HEK293T (cell line): ENCODE measurements around the gene LAMC2.

ENCODE experiments used
- CTCF ChIA-PET: fragments of 350-600 bp; formaldehyde crosslinking; extraction: SDS; loops from one replicate; lab custom pipeline; 2021; ENCODE audit warnings: antibody characterized with exemption, inconsistent platforms; lab: Yijun Ruan, JAX
- POLR2A ChIA-PET: fragments of 350-600 bp; formaldehyde crosslinking; extraction: SDS; loops from one replicate; lab custom pipeline; 2020; ENCODE audit warnings: antibody characterized with exemption, inconsistent platforms; lab: Yijun Ruan, JAX
- DNase-seq: peaks from one replicate; pipeline ENCODE4 v3.0.0; 2012; ENCODE audit warnings: mixed read lengths; ENCODE audit errors: extremely low spot score
- ARNT ChIP-seq: fragments of 450-650 bp; IDR thresholded peaks from 2 replicates; pipeline ENCODE4 v1.6.1; 2017; ENCODE audit warnings: mild to moderate bottlenecking
- BHLHE40 ChIP-seq: fragments of 450-650 bp; IDR thresholded peaks from 2 replicates; pipeline ENCODE4 v1.6.1; 2016; ENCODE audit warnings: mild to moderate bottlenecking, moderate library complexity, borderline replicate concordance
- CTBP1 ChIP-seq: fragments of 450-650 bp; IDR thresholded peaks from 2 replicates; pipeline ENCODE4 v1.6.1; 2016; ENCODE audit warnings: borderline replicate concordance
- ELF4 ChIP-seq: fragments of 450-650 bp; IDR thresholded peaks from 2 replicates; pipeline ENCODE4 v1.6.1; 2017; ENCODE audit warnings: antibody characterized with exemption
- FOXA1 ChIP-seq: fragments of 450-650 bp; IDR thresholded peaks from 2 replicates; pipeline ENCODE4 v1.6.1; 2016; ENCODE audit warnings: mild to moderate bottlenecking
- FOXK2 ChIP-seq: fragments of 450-650 bp; IDR thresholded peaks from 2 replicates; pipeline ENCODE4 v1.6.1; 2016; ENCODE audit warnings: mild to moderate bottlenecking
- FOXM1 ChIP-seq: fragments of 450-650 bp; IDR thresholded peaks from 2 replicates; pipeline ENCODE4 v1.6.1; 2017; ENCODE audit warnings: mild to moderate bottlenecking, borderline replicate concordance
- HDGF ChIP-seq: fragments of 450-650 bp; IDR thresholded peaks from 2 replicates; pipeline ENCODE4 v1.6.1; 2017; ENCODE audit warnings: antibody characterized with exemption, borderline replicate concordance
- L3MBTL2 ChIP-seq: fragments of 450-650 bp; conservative IDR thresholded peaks from 2 replicates; pipeline ENCODE4 v1.6.1; 2016; ENCODE audit warnings: mild to moderate bottlenecking
- LEF1 ChIP-seq: fragments of 450-650 bp; IDR thresholded peaks from 2 replicates; pipeline ENCODE4 v1.6.1; 2017; ENCODE audit warnings: mild to moderate bottlenecking, borderline replicate concordance
- NFRKB ChIP-seq: fragments of 450-650 bp; IDR thresholded peaks from 2 replicates; pipeline ENCODE4 v1.6.1; 2016; ENCODE audit warnings: mild to moderate bottlenecking, moderate library complexity
- SP1 ChIP-seq: fragments of 450-650 bp; IDR thresholded peaks from 2 replicates; pipeline ENCODE4 v1.6.1; 2017
- SUZ12 ChIP-seq: fragments of 450-650 bp; IDR thresholded peaks from 2 replicates; pipeline ENCODE4 v1.6.1; 2016; ENCODE audit warnings: mild to moderate bottlenecking
- TARDBP ChIP-seq: fragments of 450-650 bp; IDR thresholded peaks from 2 replicates; pipeline ENCODE4 v1.6.1; 2016
- ZNF384 ChIP-seq: fragments of 450-650 bp; IDR thresholded peaks from 2 replicates; pipeline ENCODE4 v1.6.1; 2016
- TF ChIP-seq, protein P1 (sequence below): fragments of 450-650 bp; IDR thresholded peaks from 2 replicates; pipeline ENCODE4 v1.6.1; 2016

LAMC2 gene

DNA sequence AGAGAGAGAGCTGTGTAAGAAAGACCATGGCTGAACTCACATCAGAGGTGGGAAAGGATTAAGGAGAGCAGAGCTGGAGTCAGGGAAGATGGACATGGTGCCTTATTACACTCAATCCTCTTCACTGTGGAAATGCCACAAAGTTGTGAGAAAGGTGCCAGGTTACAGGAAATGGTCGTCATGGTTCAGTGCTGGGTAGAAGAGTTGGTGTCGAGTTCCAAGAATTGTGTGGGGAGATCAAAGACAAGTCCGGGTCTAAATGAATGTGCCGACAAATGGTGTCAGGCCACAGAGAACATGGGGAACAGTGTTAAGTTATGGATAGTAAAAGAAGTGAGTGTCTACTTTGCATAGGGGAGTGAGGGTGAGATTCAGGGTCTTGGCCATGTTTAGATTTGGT lies 40.9 kb downstream of the LAMC2 start:
- TF ChIP-seq SP1 (no peak), HDGF (no peak), ZNF384 (no peak), FOXK2 (no peak), SUZ12 (no peak), TARDBP (no peak), ELF4 (no peak), ARNT (no peak), LEF1 (no peak), L3MBTL2 (no peak), FOXM1 (no peak), BHLHE40 (no peak), NFRKB (no peak), FOXA1 (no peak), CTBP1 (no peak)
- TF ChIP-seq, protein P1, sequence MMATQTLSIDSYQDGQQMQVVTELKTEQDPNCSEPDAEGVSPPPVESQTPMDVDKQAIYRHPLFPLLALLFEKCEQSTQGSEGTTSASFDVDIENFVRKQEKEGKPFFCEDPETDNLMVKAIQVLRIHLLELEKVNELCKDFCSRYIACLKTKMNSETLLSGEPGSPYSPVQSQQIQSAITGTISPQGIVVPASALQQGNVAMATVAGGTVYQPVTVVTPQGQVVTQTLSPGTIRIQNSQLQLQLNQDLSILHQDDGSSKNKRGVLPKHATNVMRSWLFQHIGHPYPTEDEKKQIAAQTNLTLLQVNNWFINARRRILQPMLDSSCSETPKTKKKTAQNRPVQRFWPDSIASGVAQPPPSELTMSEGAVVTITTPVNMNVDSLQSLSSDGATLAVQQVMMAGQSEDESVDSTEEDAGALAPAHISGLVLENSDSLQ, result no peak
- DNase-seq, result no peak
- CTCF ChIA-PET, result interaction anchor here (0.6 to 3.4 kb wide), 7 partner anchors 8 to 328 kb away, joined by 6 to 24 read pairs (median 8); no protein-coding TSS in a partner anchor
- POLR2A ChIA-PET, result interaction anchor here (3.8 kb wide), 1 partner anchor 8 kb away, joined by 13 read pairs; no protein-coding TSS in a partner anchor

DNA sequence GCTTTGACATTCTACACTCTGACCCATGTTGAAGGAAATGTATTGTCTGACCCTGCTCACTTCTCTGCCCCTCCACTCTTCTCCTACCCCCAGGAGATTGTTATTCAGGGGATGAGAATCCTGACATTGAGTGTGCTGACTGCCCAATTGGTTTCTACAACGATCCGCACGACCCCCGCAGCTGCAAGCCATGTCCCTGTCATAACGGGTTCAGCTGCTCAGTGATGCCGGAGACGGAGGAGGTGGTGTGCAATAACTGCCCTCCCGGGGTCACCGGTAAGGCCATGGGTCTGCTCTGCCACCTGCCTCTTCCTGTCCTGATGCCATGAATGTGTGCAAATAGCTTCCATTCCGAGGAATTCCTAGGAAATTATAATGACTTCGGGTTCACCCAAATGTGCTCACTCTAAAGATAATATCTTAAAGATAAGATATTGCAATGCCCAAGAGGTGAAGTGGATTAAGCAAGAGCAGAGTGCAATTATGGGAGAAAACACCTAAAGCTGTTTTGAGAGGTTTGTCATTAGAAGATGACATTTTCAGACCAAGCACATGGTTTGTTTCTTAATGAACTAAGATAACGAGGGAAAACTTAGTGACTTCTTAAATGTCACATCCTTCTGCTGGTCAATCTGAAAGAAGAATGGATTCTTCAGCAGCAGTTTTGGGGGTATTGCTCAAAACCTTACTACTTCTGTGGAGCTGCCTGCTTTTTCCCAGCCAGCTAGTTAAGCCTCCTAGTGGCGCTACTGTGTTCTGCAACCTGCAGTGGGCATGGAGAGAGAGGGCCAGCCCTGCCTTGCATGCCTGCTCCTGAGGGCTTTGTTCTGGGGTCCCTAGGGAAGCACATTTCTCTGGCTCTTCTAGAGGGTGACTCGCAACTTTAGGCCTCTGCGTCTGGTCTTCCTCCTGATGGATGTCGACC lies 41.6 kb downstream of the LAMC2 start:
- peak; percentile 85 for DNase-seq
- TF ChIP-seq FOXA1, result no peak
- no peak for TF ChIP-seq HDGF
- TF ChIP-seq FOXK2, result no peak
- CTCF ChIA-PET, result interaction anchor here (0.6 to 3.4 kb wide), 24 partner anchors 9 to 384 kb away, joined by 3 to 24 read pairs (median 4); no protein-coding TSS in a partner anchor
- POLR2A ChIA-PET, result no interaction called here

DNA sequence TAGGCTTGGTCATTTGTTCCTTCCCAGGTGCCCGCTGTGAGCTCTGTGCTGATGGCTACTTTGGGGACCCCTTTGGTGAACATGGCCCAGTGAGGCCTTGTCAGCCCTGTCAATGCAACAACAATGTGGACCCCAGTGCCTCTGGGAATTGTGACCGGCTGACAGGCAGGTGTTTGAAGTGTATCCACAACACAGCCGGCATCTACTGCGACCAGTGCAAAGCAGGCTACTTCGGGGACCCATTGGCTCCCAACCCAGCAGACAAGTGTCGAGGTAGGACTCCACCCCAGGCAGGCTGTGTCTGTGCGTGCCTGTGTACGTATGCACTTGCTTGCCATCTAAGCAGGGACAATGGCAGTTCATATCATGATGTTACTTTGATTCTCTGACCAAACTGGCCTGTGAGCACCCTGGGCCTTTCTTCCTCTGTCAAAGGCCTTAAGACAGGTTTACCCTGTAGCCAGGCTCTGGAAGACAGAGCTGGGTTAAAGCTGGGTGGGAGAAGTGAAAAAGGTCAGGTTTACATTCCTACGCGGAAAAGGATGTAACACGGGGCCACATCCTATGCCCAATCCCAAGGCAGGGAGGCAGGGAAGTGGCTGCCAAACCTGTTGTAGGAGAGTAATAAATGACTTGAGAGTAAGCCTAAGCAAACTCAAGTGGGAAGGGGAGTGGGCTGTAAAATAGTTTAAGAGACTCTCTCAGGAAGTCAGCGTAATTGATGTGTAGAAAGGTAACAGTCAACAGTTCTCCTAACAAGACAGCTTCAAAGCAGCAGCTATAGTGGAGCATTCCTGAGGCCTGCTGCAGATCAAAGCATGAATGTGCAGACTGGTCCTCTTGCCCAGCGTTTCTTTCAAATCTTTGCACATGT lies 42.5 kb downstream of the LAMC2 start:
- POLR2A ChIA-PET, result no interaction called here
- no peak for DNase-seq
- TF ChIP-seq ELF4 (no peak), SP1 (no peak), ZNF384 (no peak), ARNT (no peak), FOXK2 (no peak), L3MBTL2 (no peak), FOXA1 (no peak), SUZ12 (no peak), NFRKB (no peak), HDGF (no peak), CTBP1 (no peak), TARDBP (no peak), FOXM1 (no peak), BHLHE40 (no peak), LEF1 (no peak)
- TF ChIP-seq, protein P1, result no peak
- CTCF ChIA-PET, result interaction anchor here (0.7 to 3.4 kb wide), 21 partner anchors 9 to 305 kb away, joined by 3 to 24 read pairs (median 4); no protein-coding TSS in a partner anchor

DNA sequence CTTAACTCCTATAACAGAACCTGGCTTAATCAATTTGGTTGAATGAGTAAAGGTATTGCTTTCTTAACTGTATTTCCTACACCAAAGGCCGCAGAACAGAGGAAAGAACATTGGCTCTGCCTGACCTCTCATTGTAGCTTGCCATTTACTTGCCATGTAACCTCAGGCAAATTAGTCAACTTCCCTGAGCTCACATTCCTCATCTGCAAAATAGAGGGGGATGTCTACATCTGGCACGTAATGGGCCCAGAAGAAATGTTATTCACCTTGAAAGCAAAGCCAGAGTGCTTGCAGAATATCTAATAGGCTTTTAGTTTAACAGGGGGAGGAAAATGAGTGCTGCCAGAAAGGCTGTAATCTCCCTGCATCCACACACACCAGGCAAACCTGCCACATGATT lies 44.3 kb downstream of the LAMC2 start:
- DNase-seq, result no peak
- TF ChIP-seq FOXA1, result no peak
- TF ChIP-seq LEF1, result no peak
- no peak for TF ChIP-seq ARNT
- no peak for TF ChIP-seq CTBP1
- no peak for TF ChIP-seq SP1
- TF ChIP-seq ZNF384, result no peak
- TF ChIP-seq, protein P1, result no peak
- no peak for TF ChIP-seq FOXK2
- TF ChIP-seq SUZ12, result no peak
- TF ChIP-seq FOXM1, result no peak
- TF ChIP-seq L3MBTL2, result no peak
- no peak for TF ChIP-seq HDGF
- TF ChIP-seq NFRKB, result no peak
- TF ChIP-seq TARDBP, result no peak
- no peak for TF ChIP-seq ELF4
- no peak for TF ChIP-seq BHLHE40
- ChIA-PET CTCF (interaction anchor here (3.4 kb wide), 1 partner anchor 11 kb away, joined by 24 read pairs; no protein-coding TSS in a partner anchor), POLR2A (interaction anchor here (0.6 kb wide), 1 partner anchor 62 kb away, joined by 3 read pairs; no protein-coding TSS in a partner anchor)

DNA sequence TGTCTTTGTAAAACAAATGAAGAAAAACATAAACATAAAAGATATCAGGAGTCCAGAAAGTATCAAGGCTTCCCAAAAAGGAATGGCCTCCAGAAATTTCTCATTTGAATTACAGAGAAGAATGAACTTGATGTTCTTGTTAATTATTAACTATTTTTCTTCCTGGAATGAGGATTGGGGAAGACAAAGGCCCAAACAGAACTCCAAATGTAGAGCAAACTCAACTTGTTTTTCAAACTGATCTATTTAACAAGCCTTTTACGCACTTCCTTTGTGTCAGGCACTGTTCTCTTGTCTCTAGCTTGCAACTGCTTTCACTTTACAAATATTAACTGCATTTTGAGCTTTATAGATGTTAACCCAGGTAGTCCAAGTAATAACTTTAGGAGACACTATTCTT lies 45.5 kb downstream of the LAMC2 start:
- ChIA-PET POLR2A (no interaction called here), CTCF (interaction anchor here (0.6 kb wide), 1 partner anchor 173 kb away, joined by 3 read pairs; no protein-coding TSS in a partner anchor)
- DNase-seq, result no peak
- TF ChIP-seq BHLHE40 (no peak), FOXM1 (no peak), CTBP1 (no peak), L3MBTL2 (no peak), SP1 (no peak), ARNT (no peak), NFRKB (no peak), HDGF (no peak), LEF1 (no peak)
- TF ChIP-seq, protein P1, result no peak
